HEK293T (cell line): ENCODE measurements around the gene DNAJB12.

Experiments
- CTCF ChIA-PET: fragments of 350-600 bp; formaldehyde crosslinking; extraction: SDS; loops from one replicate; lab custom pipeline; 2021; ENCODE audit warnings: antibody characterized with exemption, inconsistent platforms; lab: Yijun Ruan, JAX
- POLR2A ChIA-PET: fragments of 350-600 bp; formaldehyde crosslinking; extraction: SDS; loops from one replicate; lab custom pipeline; 2020; ENCODE audit warnings: antibody characterized with exemption, inconsistent platforms; lab: Yijun Ruan, JAX
- DNase-seq: peaks from one replicate; pipeline ENCODE4 v3.0.0; 2012; ENCODE audit warnings: mixed read lengths; ENCODE audit errors: extremely low spot score
- ARNT ChIP-seq: fragments of 450-650 bp; IDR thresholded peaks from 2 replicates; pipeline ENCODE4 v1.6.1; 2017; ENCODE audit warnings: mild to moderate bottlenecking
- BHLHE40 ChIP-seq: fragments of 450-650 bp; IDR thresholded peaks from 2 replicates; pipeline ENCODE4 v1.6.1; 2016; ENCODE audit warnings: mild to moderate bottlenecking, moderate library complexity, borderline replicate concordance
- CTBP1 ChIP-seq: fragments of 450-650 bp; IDR thresholded peaks from 2 replicates; pipeline ENCODE4 v1.6.1; 2016; ENCODE audit warnings: borderline replicate concordance
- ELF4 ChIP-seq: fragments of 450-650 bp; IDR thresholded peaks from 2 replicates; pipeline ENCODE4 v1.6.1; 2017; ENCODE audit warnings: antibody characterized with exemption
- FOXA1 ChIP-seq: fragments of 450-650 bp; IDR thresholded peaks from 2 replicates; pipeline ENCODE4 v1.6.1; 2016; ENCODE audit warnings: mild to moderate bottlenecking
- FOXK2 ChIP-seq: fragments of 450-650 bp; IDR thresholded peaks from 2 replicates; pipeline ENCODE4 v1.6.1; 2016; ENCODE audit warnings: mild to moderate bottlenecking
- FOXM1 ChIP-seq: fragments of 450-650 bp; IDR thresholded peaks from 2 replicates; pipeline ENCODE4 v1.6.1; 2017; ENCODE audit warnings: mild to moderate bottlenecking, borderline replicate concordance
- HDGF ChIP-seq: fragments of 450-650 bp; IDR thresholded peaks from 2 replicates; pipeline ENCODE4 v1.6.1; 2017; ENCODE audit warnings: antibody characterized with exemption, borderline replicate concordance
- L3MBTL2 ChIP-seq: fragments of 450-650 bp; conservative IDR thresholded peaks from 2 replicates; pipeline ENCODE4 v1.6.1; 2016; ENCODE audit warnings: mild to moderate bottlenecking
- LEF1 ChIP-seq: fragments of 450-650 bp; IDR thresholded peaks from 2 replicates; pipeline ENCODE4 v1.6.1; 2017; ENCODE audit warnings: mild to moderate bottlenecking, borderline replicate concordance
- NFRKB ChIP-seq: fragments of 450-650 bp; IDR thresholded peaks from 2 replicates; pipeline ENCODE4 v1.6.1; 2016; ENCODE audit warnings: mild to moderate bottlenecking, moderate library complexity
- SP1 ChIP-seq: fragments of 450-650 bp; IDR thresholded peaks from 2 replicates; pipeline ENCODE4 v1.6.1; 2017
- SUZ12 ChIP-seq: fragments of 450-650 bp; IDR thresholded peaks from 2 replicates; pipeline ENCODE4 v1.6.1; 2016; ENCODE audit warnings: mild to moderate bottlenecking
- TARDBP ChIP-seq: fragments of 450-650 bp; IDR thresholded peaks from 2 replicates; pipeline ENCODE4 v1.6.1; 2016
- ZNF384 ChIP-seq: fragments of 450-650 bp; IDR thresholded peaks from 2 replicates; pipeline ENCODE4 v1.6.1; 2016
- TF ChIP-seq, protein P1 (sequence below): fragments of 450-650 bp; IDR thresholded peaks from 2 replicates; pipeline ENCODE4 v1.6.1; 2016

DNAJB12 gene

DNA sequence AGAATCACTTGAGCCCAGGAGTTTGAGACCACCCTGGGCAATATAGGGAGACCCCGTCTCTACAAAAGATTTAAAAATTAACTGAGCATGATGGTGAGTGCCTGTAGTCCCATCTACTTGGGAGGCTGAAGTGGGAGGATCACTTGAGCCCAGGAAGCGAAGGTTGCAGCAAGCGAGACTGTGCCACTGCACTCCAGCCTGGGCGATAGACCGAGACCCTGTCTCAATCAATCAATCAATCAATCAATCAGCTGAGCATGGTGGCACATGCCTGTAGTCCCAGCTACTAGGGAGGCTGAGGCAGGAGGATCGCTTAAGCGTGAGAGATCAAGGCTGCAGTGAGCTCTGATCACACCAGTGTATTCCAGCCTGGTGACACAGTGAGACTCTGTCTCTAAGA lies 40.5 kb downstream of the DNAJB12 start:
- CTCF ChIA-PET: no interaction called here
- POLR2A ChIA-PET: interaction anchor here (1.4 to 22.3 kb wide), 2 partner anchors 17 to 36 kb away, joined by 4 to 517 read pairs; partner anchors contain the start of gene DDIT4
- no peak for TF ChIP-seq FOXM1
- TF ChIP-seq ARNT: no peak
- TF ChIP-seq TARDBP: no peak
- no peak for TF ChIP-seq CTBP1
- TF ChIP-seq ZNF384: no peak
- no peak for TF ChIP-seq BHLHE40
- no peak for TF ChIP-seq ELF4
- no peak for DNase-seq

DNA sequence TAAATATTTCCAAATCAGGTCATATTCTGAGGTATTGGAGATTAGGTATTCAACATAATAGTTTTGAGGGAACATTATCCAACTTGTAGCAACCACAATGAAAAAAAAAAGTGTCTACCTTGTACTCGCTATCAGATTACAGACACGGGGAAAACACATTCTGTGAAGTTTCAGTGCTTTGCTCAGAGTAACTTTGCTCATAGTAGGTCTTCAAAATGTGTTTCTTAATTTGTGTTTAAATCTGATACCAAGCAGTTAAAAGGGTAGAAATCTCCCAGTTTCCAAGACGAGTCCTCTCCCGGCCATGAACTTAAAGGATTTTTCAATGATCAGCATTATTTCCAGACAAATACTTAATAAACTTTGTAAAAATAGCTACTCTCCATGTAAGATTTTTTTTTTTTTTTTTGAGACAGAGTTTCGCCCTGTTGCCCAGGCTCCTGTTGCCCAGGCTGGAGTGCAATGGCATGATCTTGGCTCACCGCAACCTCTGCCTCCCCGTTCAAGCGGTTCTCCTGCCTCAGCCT lies 41.8 kb downstream of the DNAJB12 start:
- ChIA-PET CTCF (interaction anchor here (0.6 kb wide), 1 partner anchor 43 kb away, joined by 3 read pairs; no protein-coding TSS in a partner anchor), POLR2A (interaction anchor here (0.7 to 22.3 kb wide), 3 partner anchors 8 to 51 kb away, joined by 3 to 517 read pairs (median 4); partner anchors contain the start of gene DDIT4)
- DNase-seq: no peak
- TF ChIP-seq BHLHE40: no peak
- no peak for TF ChIP-seq FOXA1
- no peak for TF ChIP-seq LEF1
- no peak for TF ChIP-seq FOXM1
- no peak for TF ChIP-seq FOXK2

DNA sequence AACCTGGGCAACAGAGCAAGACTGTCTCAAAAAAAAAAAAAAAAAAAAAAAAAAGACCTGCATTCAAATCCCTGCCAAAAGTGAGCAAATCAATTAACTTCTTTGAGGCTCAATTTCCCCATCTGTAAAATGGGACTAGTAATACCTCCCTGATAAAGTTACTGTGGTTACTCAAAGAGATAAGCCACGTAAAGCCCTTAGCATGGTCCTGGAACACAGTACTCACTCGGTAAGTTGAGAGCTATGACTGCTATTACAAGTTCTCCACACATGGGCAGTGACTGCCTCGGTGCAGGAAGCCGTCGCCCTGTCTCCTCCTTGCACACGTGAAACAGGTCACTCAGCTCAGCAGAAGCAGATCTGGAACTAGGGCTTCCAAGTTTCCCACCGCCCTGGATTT lies 43.1 kb downstream of the DNAJB12 start:
- ChIA-PET POLR2A (interaction anchor here (0.8 to 2.0 kb wide), 3 partner anchors 10 to 313 kb away, joined by 3 to 4 read pairs (median 3); no protein-coding TSS in a partner anchor), CTCF (no interaction called here)

DNA sequence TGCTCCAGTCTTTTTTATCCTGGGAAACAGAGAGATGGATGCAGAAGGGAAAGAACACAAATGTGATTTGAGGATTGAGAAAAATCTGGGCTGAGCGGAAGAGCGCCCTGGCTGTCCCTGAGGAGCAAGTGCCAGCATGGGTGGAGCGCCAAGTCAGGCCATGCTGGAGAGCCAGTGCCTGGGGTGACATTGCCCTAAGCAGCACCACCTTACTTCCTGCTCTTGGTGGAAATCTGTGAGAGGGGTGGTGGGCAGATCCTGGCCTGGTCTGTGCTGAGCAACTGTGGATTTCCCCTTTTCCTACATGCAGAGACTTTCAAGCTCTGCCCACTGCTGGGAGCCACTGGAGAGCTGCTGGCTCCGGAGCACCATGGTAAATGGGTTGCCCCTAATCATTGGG lies 44.1 kb downstream of the DNAJB12 start:
- no peak for TF ChIP-seq L3MBTL2
- no peak for TF ChIP-seq ELF4
- TF ChIP-seq HDGF: no peak
- DNase-seq: no peak
- CTCF ChIA-PET: no interaction called here
- POLR2A ChIA-PET: no interaction called here

More for the DNA sequence above, 43.1 kb downstream of the DNAJB12 start:
- TF ChIP-seq FOXK2 (no peak), ELF4 (no peak), CTBP1 (no peak), SP1 (no peak), L3MBTL2 (no peak), LEF1 (no peak), TARDBP (no peak), HDGF (no peak), FOXM1 (no peak), ARNT (no peak), ZNF384 (no peak), BHLHE40 (no peak)
- DNase-seq: no peak

DNA sequence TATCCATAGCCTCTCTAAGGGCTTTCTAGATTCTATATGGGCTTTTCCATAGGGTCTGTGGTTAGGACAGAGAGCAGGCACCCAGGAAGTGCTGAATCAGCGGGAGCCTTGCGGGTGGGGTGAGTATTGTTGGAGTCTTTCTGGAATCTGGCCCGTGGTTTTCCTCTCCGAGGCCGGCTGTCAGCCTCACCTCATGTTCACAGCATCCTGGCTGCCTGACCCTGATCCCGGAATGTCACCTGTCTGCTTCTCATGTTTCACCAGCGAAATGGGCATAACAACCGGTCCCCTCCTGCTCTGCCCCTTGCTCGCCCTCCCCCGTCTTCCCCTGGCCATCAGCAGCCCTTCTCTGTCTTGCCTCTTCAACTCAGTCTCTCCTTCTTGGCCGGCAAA lies 44.5 kb downstream of the DNAJB12 start:
- TF ChIP-seq NFRKB (no peak), SP1 (no peak), FOXA1 (no peak), ZNF384 (no peak), CTBP1 (no peak), FOXK2 (no peak), FOXM1 (no peak), LEF1 (no peak), ARNT (no peak), ELF4 (no peak), L3MBTL2 (no peak), TARDBP (no peak), HDGF (no peak), SUZ12 (no peak), BHLHE40 (no peak)
- TF ChIP-seq, protein P1, sequence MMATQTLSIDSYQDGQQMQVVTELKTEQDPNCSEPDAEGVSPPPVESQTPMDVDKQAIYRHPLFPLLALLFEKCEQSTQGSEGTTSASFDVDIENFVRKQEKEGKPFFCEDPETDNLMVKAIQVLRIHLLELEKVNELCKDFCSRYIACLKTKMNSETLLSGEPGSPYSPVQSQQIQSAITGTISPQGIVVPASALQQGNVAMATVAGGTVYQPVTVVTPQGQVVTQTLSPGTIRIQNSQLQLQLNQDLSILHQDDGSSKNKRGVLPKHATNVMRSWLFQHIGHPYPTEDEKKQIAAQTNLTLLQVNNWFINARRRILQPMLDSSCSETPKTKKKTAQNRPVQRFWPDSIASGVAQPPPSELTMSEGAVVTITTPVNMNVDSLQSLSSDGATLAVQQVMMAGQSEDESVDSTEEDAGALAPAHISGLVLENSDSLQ: no peak
- CTCF ChIA-PET: no interaction called here
- no peak for DNase-seq
- POLR2A ChIA-PET: no interaction called here

DNA sequence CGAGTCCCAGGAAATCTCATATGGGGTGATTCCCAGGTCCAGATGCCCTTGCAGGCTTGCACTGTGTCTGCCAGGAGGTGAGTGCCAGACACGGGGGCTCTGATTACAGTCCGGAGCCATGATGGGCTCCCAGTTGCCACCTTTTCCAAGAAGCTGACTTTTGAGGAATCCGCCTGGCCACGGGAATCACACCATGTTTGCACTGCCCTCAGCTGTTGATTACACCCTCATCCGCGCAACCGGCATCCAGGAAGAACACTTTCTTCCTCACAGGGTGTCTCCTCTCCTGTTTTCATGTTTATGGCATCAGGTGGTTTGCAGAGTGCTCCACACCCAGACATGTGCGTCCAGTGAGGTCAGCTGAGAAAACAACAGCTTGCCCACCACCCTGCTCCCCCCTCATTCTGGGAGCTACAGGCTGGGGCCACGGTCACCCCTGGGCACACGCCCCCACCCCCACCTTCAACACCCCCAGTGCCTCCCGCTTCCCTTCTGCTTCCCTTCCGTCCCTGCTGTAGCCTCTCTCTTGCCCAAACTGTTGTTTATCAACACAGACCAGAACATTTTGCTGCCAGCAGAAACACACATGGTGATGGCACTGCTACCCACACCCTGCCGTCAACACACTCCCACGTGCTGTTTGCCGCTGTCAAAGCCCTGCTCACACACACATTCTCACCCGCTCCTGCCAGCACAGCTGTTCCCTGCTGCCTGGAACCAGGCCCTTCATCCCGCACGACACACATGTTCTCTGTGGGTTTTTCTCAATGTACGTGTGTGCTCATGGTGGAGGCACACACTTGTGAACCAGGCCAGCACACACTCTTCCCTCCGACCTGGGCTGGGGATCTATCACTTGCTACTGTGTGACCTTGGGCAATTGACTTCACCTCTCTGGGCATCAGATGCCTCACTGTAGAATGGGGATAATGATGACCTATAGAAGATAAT lies 45.2 kb downstream of the DNAJB12 start:
- TF ChIP-seq SUZ12 (no peak), ELF4 (no peak), ARNT (no peak), HDGF (no peak), LEF1 (no peak), FOXA1 (no peak), SP1 (no peak), ZNF384 (no peak), BHLHE40 (no peak), NFRKB (no peak)
- POLR2A ChIA-PET: interaction anchor here (0.8 to 2.8 kb wide), 4 partner anchors 11 to 35 kb away, joined by 3 to 32 read pairs (median 10); partner anchors contain the start of gene DDIT4

More for the DNA sequence above, 45.2 kb downstream of the DNAJB12 start:
- CTCF ChIA-PET: no interaction called here
- no peak for DNase-seq
